H1 (cell line): ENCODE data around the gene KIF3B. TPM values are rescaled to one million over a fixed set of nuclear protein-coding genes. Genes with fewer than 3 reads are reported as not detected.

Experiments used
- CTCF ChIA-PET: fragments of 300-600 bp; sonication (Branson Sonifier 250); formaldehyde crosslinking; loops from one replicate; lab custom pipeline; 2021; ENCODE audit not compliant: partially characterized antibody; lab: Charles Lee
- POLR2A ChIA-PET: fragments of 300-600 bp; sonication (Branson Sonifier 250); formaldehyde crosslinking; loops from one replicate; lab custom pipeline; 2021; ENCODE audit warnings: inconsistent platforms; ENCODE audit not compliant: partially characterized antibody; lab: Charles Lee
- DNase-seq, 2 experiments: peaks; one replicate each; pipeline versions ENCODE4 v3.0.0 to v3.0.0-alpha.2; 2010 to 2022; ENCODE audit warnings: low spot score in 2 of 2, low read depth in 1 of 2, mixed read lengths in 1 of 2
- FAIRE-seq: peaks from 2 replicates; lab custom pipeline; 2011; peaks lifted over from hg19 to GRCh38; lab: Jason Lieb, UNC
- H2AFZ ChIP-seq: 2 replicates; pipeline ENCODE4 v1.8.1; 2012; ENCODE audit warnings: low read length, inconsistent platforms
- H2AK5ac ChIP-seq: 2 replicates; pipeline ENCODE4 v1.6.1; 2013; ENCODE audit warnings: low read depth, low read length
- H2BK120ac ChIP-seq: replicated peaks from 2 replicates; pipeline ENCODE3; 2013; ENCODE audit warnings: low read depth, low read length, inconsistent platforms
- H2BK12ac ChIP-seq: 2 replicates; pipeline ENCODE4 v1.6.1; 2013; ENCODE audit warnings: low read depth, low read length
- H2BK15ac ChIP-seq: 2 replicates; pipeline ENCODE4 v1.6.1; 2013; ENCODE audit warnings: low read length
- H2BK20ac ChIP-seq: 2 replicates; pipeline ENCODE4 v1.6.1; 2013; ENCODE audit warnings: low read length
- H2BK5ac ChIP-seq: 2 replicates; pipeline ENCODE4 v1.6.1; 2013; ENCODE audit warnings: low read depth, low read length
- H3K14ac ChIP-seq: 2 replicates; pipeline ENCODE4 v1.6.1; 2013; ENCODE audit warnings: inconsistent platforms; ENCODE audit not compliant: insufficient read length
- H3K18ac ChIP-seq: 2 replicates; pipeline ENCODE4 v1.6.1; 2013; ENCODE audit warnings: low read length; ENCODE audit errors: extremely low read depth
- H3K23ac ChIP-seq: 2 replicates; pipeline ENCODE4 v1.6.1; 2013; ENCODE audit warnings: inconsistent platforms; ENCODE audit not compliant: insufficient read length
- H3K23me2 ChIP-seq: 2 replicates; pipeline ENCODE4 v1.6.1; 2013; ENCODE audit warnings: low read depth, low read length
- H3K27ac ChIP-seq: 2 replicates; pipeline ENCODE4 v1.6.1; 2011; ENCODE audit warnings: low read depth, low read length, inconsistent platforms
- H3K27me3 ChIP-seq, 4 experiments: replicated peaks in 1 of 4; 1 replicate in 1 of 4; 2 replicates in 3 of 4; pipeline versions ENCODE4 v1.6.1 to v1.8.1; 2011 to 2013; ENCODE audit warnings: low read length in 3 of 4, mild to moderate bottlenecking in 3 of 4, inconsistent platforms in 2 of 4, mixed read lengths in 2 of 4, moderate library complexity in 1 of 4; ENCODE audit not compliant: control insufficient read depth in 3 of 4, insufficient read depth in 3 of 4; ENCODE audit errors: extremely low read depth in 1 of 4
- H3K36me3 ChIP-seq, 4 experiments: 2 replicates each; pipeline versions ENCODE4 v1.6.1 to v1.8.1; 2011 to 2013; ENCODE audit warnings: mild to moderate bottlenecking in 4 of 4, low read length in 3 of 4, moderate library complexity in 2 of 4, control low read depth in 1 of 4, inconsistent platforms in 1 of 4; ENCODE audit not compliant: insufficient read depth in 4 of 4, control insufficient read depth in 2 of 4
- H3K4ac ChIP-seq: replicated peaks from 2 replicates; pipeline ENCODE3; 2013; ENCODE audit warnings: low read length, low read depth, mixed read lengths, inconsistent platforms; ENCODE audit not compliant: insufficient read length
- H3K4me1 ChIP-seq, 4 experiments: replicated peaks in 1 of 4; 1 replicate in 1 of 4; 2 replicates in 3 of 4; pipeline versions ENCODE4 v1.6.1 to v1.8.1; 2011 to 2013; ENCODE audit warnings: low read length in 3 of 4, inconsistent platforms in 2 of 4, mixed read lengths in 1 of 4; ENCODE audit not compliant: insufficient read depth in 4 of 4, control insufficient read depth in 3 of 4
- H3K4me2 ChIP-seq, 2 experiments: 2 replicates each; pipeline versions ENCODE4 v1.6.1 to v1.8.1; 2011 to 2013; ENCODE audit warnings: low read depth in 2 of 2, low read length in 2 of 2, control low read depth in 1 of 2, inconsistent platforms in 1 of 2, mild to moderate bottlenecking in 1 of 2; ENCODE audit not compliant: insufficient read depth in 1 of 2
- H3K4me3 ChIP-seq, 4 experiments: fragments of 200-600, 300-600 bp in 1 of 4; sonication (generic), shearing (Covaris generic), sonication (Bioruptor Twin) in 1 of 4; 2 replicates each; pipeline versions ENCODE4 v1.5.1 to v1.8.1; 2011 to 2016; ENCODE audit warnings: low read length in 4 of 4, low read depth in 3 of 4, control low read depth in 2 of 4, inconsistent platforms in 2 of 4, mild to moderate bottlenecking in 2 of 4, mixed read lengths in 1 of 4, moderate library complexity in 1 of 4; ENCODE audit not compliant: insufficient read depth in 2 of 4; ENCODE audit errors: extremely low read depth in 1 of 4
- H3K56ac ChIP-seq: replicated peaks from 2 replicates; pipeline ENCODE3; 2013; ENCODE audit warnings: low read depth, mild to moderate bottlenecking, mixed read lengths, low read length, inconsistent platforms; ENCODE audit not compliant: insufficient read length
- H3K79me1 ChIP-seq: 2 replicates; pipeline ENCODE4 v1.6.1; 2013; ENCODE audit warnings: low read depth, low read length, control low read depth
- H3K79me2 ChIP-seq, 2 experiments: 2 replicates each; pipeline versions ENCODE4 v1.6.1 to v1.8.1; 2012 to 2013; ENCODE audit warnings: low read length in 2 of 2, mild to moderate bottlenecking in 2 of 2, inconsistent platforms in 1 of 2; ENCODE audit not compliant: insufficient read depth in 2 of 2, control insufficient read depth in 1 of 2
- H3K9ac ChIP-seq, 4 experiments: replicated peaks in 1 of 4; 1 replicate in 1 of 4; 2 replicates in 3 of 4; pipeline versions ENCODE4 v1.6.1 to v1.8.1; 2011 to 2013; ENCODE audit warnings: low read depth in 3 of 4, low read length in 3 of 4, control low read depth in 2 of 4, mild to moderate bottlenecking in 2 of 4, moderate library complexity in 2 of 4, inconsistent platforms in 1 of 4; ENCODE audit errors: extremely low read depth in 1 of 4
- H3K9me3 ChIP-seq, 2 experiments: 2 replicates each; pipeline versions ENCODE4 v1.6.1 to v1.8.1; 2012 to 2013; ENCODE audit warnings: mild to moderate bottlenecking in 2 of 2, moderate library complexity in 2 of 2, control low read depth in 1 of 2, inconsistent platforms in 1 of 2, low read depth in 1 of 2, low read length in 1 of 2, mixed read lengths in 1 of 2; ENCODE audit not compliant: insufficient read depth in 2 of 2
- H4K20me1 ChIP-seq, 2 experiments: replicated peaks in 1 of 2; 2 replicates each; pipeline versions ENCODE3 to v1.8.1; 2011 to 2013; ENCODE audit warnings: inconsistent platforms in 2 of 2, low read length in 2 of 2, mild to moderate bottlenecking in 1 of 2; ENCODE audit not compliant: insufficient read depth in 2 of 2, control insufficient read depth in 1 of 2
- H4K5ac ChIP-seq: 2 replicates; pipeline ENCODE4 v1.6.1; 2013; ENCODE audit warnings: low read length, low read depth, mixed read lengths, inconsistent platforms; ENCODE audit not compliant: insufficient read length
- H4K8ac ChIP-seq: 2 replicates; pipeline ENCODE4 v1.8.0; 2013; ENCODE audit warnings: mild to moderate bottlenecking, moderate library complexity, low read length, inconsistent platforms; ENCODE audit not compliant: insufficient read depth; ENCODE audit errors: extremely low read depth
- H4K91ac ChIP-seq: replicated peaks from 2 replicates; pipeline ENCODE3; 2013; ENCODE audit warnings: low read length, mixed read lengths, inconsistent platforms; ENCODE audit not compliant: insufficient read length
- CHD2 ChIP-seq: IDR thresholded peaks from 2 replicates; pipeline ENCODE4 v1.6.1; 2012; ENCODE audit warnings: low read length, improper control_type of control experiment
- KDM4A ChIP-seq: IDR thresholded peaks from one replicate; pipeline ENCODE4 v1.7.1; 2012; ENCODE audit warnings: low read depth, mild to moderate bottlenecking, moderate library complexity, low read length, inconsistent platforms; ENCODE audit not compliant: severe bottlenecking
- SIX5 ChIP-seq: IDR thresholded peaks from 2 replicates; pipeline ENCODE4 v1.6.1; 2011; ENCODE audit warnings: mild to moderate bottlenecking, low read depth, low read length
- WGBS, 2 experiments: shearing (Covaris generic) in 1 of 2; methylation state at CpG; one replicate each; pipeline versions ENCODE4 v1.1.6 to v1.1.7; 2013 to 2015; ENCODE audit warnings: low lambda C conversion rate in 2 of 2, mixed read lengths in 2 of 2, inconsistent platforms in 1 of 2, low coverage in 1 of 2, missing lambda C conversion rate in 1 of 2; ENCODE audit not compliant: insufficient replicate concordance in 2 of 2, insufficient coverage in 1 of 2, insufficient read length in 1 of 2; ENCODE audit errors: extremely low coverage in 1 of 2, missing lambda C conversion rate in 1 of 2; 5-methylcytosine and 5-hydroxymethylcytosine counted together
- polyA plus RNA-seq, 7 experiments: library from polyadenylated mRNA; depleted of rRNA in 3 of 7; stranded (reverse) in 5 of 7; unstranded in 2 of 7; fragments of >200 nt in 5 of 7; fragments of 200-250 nt in 2 of 7; gene quantifications; 1 replicate in 5 of 7; 2 replicates in 1 of 7; 4 replicates in 1 of 7; pipeline versions ENCODE4 v1.2.1 to v1.2.3, GENCODE V29; 2011 to 2013; ENCODE audit warnings: missing spikeins in 2 of 7, mixed read lengths in 2 of 7
- total RNA-seq: library from RNA; stranded (reverse); fragmentation: NEBNext Ultra II Directional; extraction: Animal tissue kit (Norgen Biotek cat#: 25700); gene quantifications from 2 replicates; pipeline ENCODE4 v1.2.1, GENCODE V29; 2021
- TF ChIP-seq, protein P1 (sequence below): IDR thresholded peaks from 2 replicates; pipeline ENCODE4 v1.6.1; 2011; ENCODE audit warnings: low read depth, mild to moderate bottlenecking, low read length; ENCODE audit not compliant: insufficient read depth

The KIF3B gene
- total and polyA plus RNA-seq, 2 of the 8 experiments (the other 6 are each of a cell fraction or from before 2014, with no cell fraction given): 10.1 to 22.4 TPM

- H3K27me3 ChIP-seq: no peaks in the 10 kb centered on the region
- no peak overlapping the region for H4K5ac ChIP-seq
- no peak overlapping the region for H2BK20ac ChIP-seq
- no peak overlapping the region for H2BK5ac ChIP-seq
- H3K56ac ChIP-seq: no peak overlapping the region
- no peaks in the 10 kb centered on the region for H3K79me2 ChIP-seq
- TF ChIP-seq, protein P1, sequence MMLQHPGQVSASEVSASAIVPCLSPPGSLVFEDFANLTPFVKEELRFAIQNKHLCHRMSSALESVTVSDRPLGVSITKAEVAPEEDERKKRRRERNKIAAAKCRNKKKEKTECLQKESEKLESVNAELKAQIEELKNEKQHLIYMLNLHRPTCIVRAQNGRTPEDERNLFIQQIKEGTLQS: no peak
- no peak for TF ChIP-seq CHD2
- TF ChIP-seq SIX5: no peak
- TF ChIP-seq KDM4A: no peak
- H3K9me3 ChIP-seq: no peaks in the 10 kb centered on the region
- H2BK15ac ChIP-seq: no peak overlapping the region
- H3K4me1 ChIP-seq: no peaks in the 10 kb centered on the region
- WGBS, 2 experiments: 85% methylated on average over 7 of the region's 7 CpGs; no CpG with 5 or more reads in 1 of the 2 experiments
- no peak overlapping the region for H3K4ac ChIP-seq
- H3K27ac ChIP-seq: no peak overlapping the region
- POLR2A ChIA-PET: interaction anchor here (0.8 to 2.2 kb wide), 2 partner anchors 11 to 21 kb away, joined by 3 to 6 read pairs; no protein-coding TSS in a partner anchor
- CTCF ChIA-PET: interaction anchor here (1.2 kb wide), 1 partner anchor 20 kb away, joined by 3 read pairs; no protein-coding TSS in a partner anchor
- H3K4me2 ChIP-seq: no peak overlapping the region
- DNase-seq (no peak), FAIRE-seq (no peak)
- H3K79me1 ChIP-seq: 0 out of 2 replicates have a peak, but pooled peaks cover 3% of the 10 kb centered on the region
- no peak overlapping the region for H2AFZ ChIP-seq
- no peak overlapping the region for H4K8ac ChIP-seq
- no peak overlapping the region for H2AK5ac ChIP-seq
- no peaks in the 10 kb centered on the region; the same call in 1 of the 2 replicates for H3K23me2 ChIP-seq
- H3K4me3 ChIP-seq: no peak overlapping the region
- H3K23ac ChIP-seq: no peak overlapping the region
- peaks cover 0 to 10% (median 6%) of the 10 kb centered on the region in 4 experiments; a peak in 2 of 8 replicates for H3K36me3 ChIP-seq
- no peak overlapping the region for H2BK12ac ChIP-seq
- no peak overlapping the region for H3K9ac ChIP-seq
- H3K18ac ChIP-seq: no peak overlapping the region
- no peak overlapping the region for H3K14ac ChIP-seq
- no peak overlapping the region for H2BK120ac ChIP-seq
- peaks cover 0 to 5% of the 10 kb centered on the region in 2 experiments for H4K20me1 ChIP-seq
- no peak overlapping the region for H4K91ac ChIP-seq
Measured at GRCh38 chr20:32316667-32317066, 39.2 kb downstream of the KIF3B start.
